GM19023 (cell line): ENCODE measurements around the gene WHAMM.
"Not testable (repeated sequence)": the region's sequence is repeated elsewhere in the genome, so short reads cannot be mapped to it uniquely, and the experiment has no call there.

Experiments
- ATAC-seq: cut with Tn5 transposase; IDR thresholded peaks from one replicate; pipeline ENCODE4 v1.9.1; 2021; ENCODE audit warnings: mild to moderate bottlenecking, moderate library complexity; ENCODE audit not compliant: unreplicated experiment

The WHAMM gene

GRCh38 chr15:82856397-82857170 is 47.2 kb downstream of the WHAMM start:
- ATAC-seq, result no peak

DNA sequence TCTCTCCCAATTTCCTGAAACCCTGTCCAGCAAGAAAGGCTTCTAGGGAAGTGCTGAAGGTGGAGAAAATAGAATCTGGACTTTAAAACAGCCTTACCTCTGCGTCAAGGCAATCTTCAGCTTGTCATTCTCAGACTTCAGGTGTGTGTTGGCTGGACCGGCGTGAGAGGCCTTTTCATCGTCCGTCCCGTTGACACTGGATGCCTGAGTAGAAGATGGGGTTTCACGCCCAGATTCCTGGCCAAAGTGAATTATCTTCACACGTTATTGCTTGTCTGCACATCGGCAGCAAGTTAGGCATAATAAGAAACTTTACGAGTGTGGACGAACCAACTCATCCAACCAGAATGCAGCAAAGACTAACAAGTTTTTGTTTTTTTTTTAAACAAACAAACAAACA is 49.5 kb downstream of the WHAMM start:
- no peak for ATAC-seq

GRCh38 chr15:82862886-82863285 is 53.5 kb downstream of the WHAMM start:
- ATAC-seq, result no peak

DNA sequence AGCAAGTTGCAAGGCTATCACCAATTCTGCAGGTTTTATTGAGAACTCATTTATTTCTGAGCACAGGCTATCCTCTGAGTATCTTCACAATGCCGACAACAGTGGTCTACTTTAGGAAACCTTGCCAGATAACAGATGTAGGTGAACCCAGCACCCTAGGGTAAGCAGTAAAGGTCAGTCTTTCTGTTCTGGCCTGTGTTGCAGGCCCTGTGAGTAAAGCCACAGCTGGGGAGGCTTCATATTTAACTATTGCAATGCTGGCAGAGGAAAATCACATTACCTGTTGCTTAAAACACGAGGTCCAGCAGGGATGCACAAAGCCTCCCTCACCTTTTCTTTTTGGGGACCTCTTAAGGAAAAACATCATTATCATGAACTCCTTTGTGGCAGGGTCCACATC is 55.5 kb downstream of the WHAMM start:
- no peak for ATAC-seq

GRCh38 chr15:82865581-82865980 is 56.2 kb downstream of the WHAMM start:
- not testable (repeated sequence) for ATAC-seq

- ATAC-seq, result not testable (repeated sequence)
Measured at GRCh38 chr15:82865981-82866380, 56.6 kb downstream of the WHAMM start.

- no peak for ATAC-seq
Measured at GRCh38 chr15:82870727-82871320, 61.4 kb downstream of the WHAMM start.

GRCh38 chr15:82871358-82871757 is 61.9 kb downstream of the WHAMM start:
- ATAC-seq, result no peak

DNA sequence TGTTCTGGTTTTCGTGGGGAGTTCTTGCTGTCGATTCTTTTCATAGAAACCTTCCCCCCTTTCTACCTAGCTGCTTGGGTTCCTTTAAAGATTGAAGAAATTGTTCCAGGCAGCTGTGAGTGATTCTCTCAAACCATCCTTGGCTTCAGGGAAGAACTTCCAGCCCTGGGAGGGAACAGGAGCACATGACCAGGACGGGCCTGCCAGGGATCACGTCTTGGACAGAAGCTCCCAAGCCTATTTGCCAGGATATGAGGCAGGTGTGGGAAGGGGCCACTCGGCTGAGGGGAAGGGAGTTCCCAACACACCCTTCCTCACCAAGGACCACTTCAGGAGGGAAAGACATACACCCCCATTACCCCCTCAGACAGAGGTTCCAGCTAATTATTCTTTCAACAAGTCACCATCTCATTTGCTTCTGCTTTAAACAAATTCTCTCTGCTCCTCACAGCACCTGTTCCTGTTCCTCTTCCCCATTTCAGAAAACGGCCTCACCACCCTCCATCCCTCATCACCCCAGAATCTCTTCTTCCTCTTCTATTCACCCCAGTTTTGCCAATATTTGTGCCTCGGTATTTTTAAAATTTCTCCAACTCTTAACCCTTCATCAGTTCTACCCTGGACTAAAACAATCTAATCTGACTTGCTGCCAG is 62.5 kb downstream of the WHAMM start:
- no peak for ATAC-seq

- ATAC-seq, result no peak
Measured at GRCh38 chr15:82873000-82873680, 63.7 kb downstream of the WHAMM start.

- ATAC-seq, result no peak
Measured at GRCh38 chr15:82874267-82874666, 64.8 kb downstream of the WHAMM start.

DNA sequence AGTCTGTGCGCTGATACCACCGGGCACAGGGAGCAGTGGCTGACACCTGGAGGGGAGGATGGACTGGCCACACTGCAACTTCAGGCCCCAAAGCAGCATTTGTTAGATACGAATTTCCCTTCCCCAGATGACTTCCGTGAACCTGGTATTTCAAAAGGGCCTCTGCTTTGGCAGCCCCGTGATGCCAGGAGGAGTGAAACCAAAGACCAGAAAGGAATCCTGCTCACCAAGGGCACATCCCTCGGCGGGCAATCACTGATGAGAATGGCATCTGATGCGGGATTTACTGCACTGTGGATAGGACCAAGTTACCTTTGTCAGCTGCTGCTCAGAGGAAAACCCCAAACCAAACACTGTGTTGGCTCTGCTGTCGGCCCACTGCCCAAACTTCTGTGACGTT is 65.5 kb downstream of the WHAMM start:
- ATAC-seq, result no peak

GRCh38 chr15:82875411-82876003 is 66.1 kb downstream of the WHAMM start:
- no peak for ATAC-seq

DNA sequence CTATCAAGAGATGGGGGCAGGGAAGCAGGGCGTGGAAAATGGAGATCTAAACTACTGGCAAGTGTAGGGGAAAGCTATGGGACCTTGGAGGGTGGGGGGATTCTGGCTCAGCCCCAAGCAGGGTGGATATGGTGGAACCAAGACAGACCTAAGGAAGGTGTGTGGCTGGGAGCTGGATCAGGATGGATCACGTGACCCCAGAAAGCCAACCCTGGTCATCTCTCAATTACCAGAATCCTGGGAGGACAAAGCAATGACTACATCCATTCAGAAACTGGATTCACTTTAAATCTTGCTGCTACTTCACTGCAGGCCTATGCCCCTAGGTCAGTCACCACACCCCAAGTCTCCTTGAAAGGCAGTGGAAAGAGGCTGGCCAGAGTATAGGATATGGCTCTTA is 68.4 kb downstream of the WHAMM start:
- no peak for ATAC-seq

DNA sequence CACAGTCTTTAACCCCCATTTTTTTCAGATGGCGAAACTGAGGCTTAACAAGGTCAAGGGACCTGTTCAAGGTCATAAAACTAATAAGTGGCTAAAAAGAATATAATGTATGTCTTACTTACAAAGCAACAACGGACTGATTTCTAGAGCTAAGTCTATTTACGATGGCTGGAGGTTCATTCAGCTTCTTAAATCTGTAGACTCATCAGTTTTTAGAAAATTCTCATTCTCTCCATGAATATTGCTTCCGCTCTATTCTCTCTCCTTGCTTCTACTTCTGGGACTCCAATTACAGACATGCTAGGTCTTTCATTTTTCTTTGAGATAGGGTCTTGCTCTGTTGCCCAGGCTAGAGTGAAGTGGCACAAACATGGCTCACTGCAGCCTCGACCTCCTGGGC is 68.9 kb downstream of the WHAMM start:
- no peak for ATAC-seq

- no peak for ATAC-seq
Measured at GRCh38 chr15:82880704-82881103, 71.3 kb downstream of the WHAMM start.

DNA sequence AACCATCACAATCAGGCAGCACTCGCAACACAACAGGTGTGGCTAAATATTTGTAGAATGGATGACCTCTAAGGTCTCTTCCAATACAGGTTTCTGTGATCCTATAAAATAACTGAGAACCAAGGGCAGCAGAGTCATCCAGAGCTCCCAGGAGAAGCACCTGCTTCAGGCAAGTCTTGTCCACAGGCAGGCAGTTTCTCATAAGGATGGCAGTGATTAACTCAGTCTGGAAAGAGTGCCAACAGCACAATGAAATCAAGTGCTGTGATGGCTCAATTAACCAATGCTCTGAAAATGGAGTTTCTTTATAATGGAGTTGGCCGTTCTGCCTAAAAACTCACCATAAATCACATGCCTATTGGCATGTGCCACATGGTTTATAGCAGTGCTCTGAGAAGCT is 72.3 kb downstream of the WHAMM start:
- ATAC-seq, result no peak

GRCh38 chr15:82882273-82882928 is 73.0 kb downstream of the WHAMM start:
- ATAC-seq, result no peak
